Jurkat, Clone E6-1 (cell line): ENCODE data around the gene MAPK9. TPM values are rescaled to one million over a fixed set of nuclear protein-coding genes. Genes with fewer than 3 reads are reported as not detected.

Experiments
- DNase-seq: peaks from one replicate; pipeline ENCODE4 v3.0.0-alpha.2; 2011; ENCODE audit warnings: low read depth, low spot score
- H3K4me3 ChIP-seq: 2 replicates; pipeline ENCODE4 v1.5.1; 2011; ENCODE audit warnings: mild to moderate bottlenecking, low read length, control low read depth, moderate library complexity
- polyA plus RNA-seq: library from polyadenylated mRNA; unstranded; fragments of >200 nt; gene quantifications from one replicate; pipeline ENCODE4 v1.2.1, GENCODE V29; 2012; ENCODE audit warnings: missing spikeins; ENCODE audit not compliant: insufficient read length, insufficient read depth

MAPK9 gene
- polyA plus RNA-seq = 46.4 TPM

GRCh38 chr5:180291943-180292831 lies at the start of gene MAPK9:
Gene MAPK9 (minus strand): TSS chr5:180292083. CDS start chr5:180280561, 11,522 bp downstream.
- peak; percentile 61 for DNase-seq
- H3K4me3 ChIP-seq = peak within 1 kb of the TSS; percentile 71

DNA sequence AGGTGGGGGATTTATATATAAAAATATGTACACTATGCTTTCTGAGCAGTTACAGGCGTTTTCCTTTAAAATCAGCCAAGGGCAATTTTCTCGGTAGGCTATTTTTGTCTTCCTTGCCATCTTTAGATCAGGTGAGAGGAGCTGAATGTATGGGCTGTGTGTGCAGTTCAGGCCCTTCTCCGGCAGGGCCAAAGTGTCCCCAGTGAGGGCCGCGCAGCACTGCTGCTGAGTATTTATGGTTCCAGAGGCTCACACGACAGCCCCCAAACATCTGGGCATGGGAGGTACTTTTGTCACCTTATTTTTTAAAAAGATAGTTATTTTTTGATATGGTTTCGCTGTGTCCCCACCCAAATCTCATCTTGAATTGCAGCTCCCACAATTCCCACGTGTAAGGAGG lies 49.7 kb upstream of the MAPK9 start:
- H3K4me3 ChIP-seq = no peak overlapping the region

DNA sequence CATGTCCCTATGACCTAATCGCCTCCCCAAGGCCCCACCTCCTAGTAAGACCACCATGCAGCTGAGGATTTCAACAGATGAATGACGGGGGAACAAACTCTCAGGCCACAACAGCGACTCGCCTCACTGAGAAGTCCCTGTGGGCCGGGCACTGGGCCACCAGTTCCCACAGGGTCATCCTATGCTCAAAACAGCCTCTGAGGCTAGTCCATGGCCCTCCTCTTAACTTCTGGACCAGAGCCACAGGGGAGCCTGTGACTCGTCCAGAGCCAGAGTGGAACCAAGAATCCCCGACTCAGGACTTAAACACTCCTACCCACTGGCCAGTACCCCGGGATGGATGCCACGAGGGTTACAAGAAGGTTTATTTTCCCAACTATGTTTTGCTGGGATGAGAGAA lies 49.0 kb upstream of the MAPK9 start:
- H3K4me3 ChIP-seq = no peak overlapping the region
- DNase-seq = no peak

More for the DNA sequence above, 49.7 kb upstream of the MAPK9 start:
- DNase-seq = no peak

- H3K4me3 ChIP-seq = no peak overlapping the region
- no peak for DNase-seq
These were observed 47.8 kb upstream of the MAPK9 start for GRCh38 chr5:180339583-180340183.

DNA sequence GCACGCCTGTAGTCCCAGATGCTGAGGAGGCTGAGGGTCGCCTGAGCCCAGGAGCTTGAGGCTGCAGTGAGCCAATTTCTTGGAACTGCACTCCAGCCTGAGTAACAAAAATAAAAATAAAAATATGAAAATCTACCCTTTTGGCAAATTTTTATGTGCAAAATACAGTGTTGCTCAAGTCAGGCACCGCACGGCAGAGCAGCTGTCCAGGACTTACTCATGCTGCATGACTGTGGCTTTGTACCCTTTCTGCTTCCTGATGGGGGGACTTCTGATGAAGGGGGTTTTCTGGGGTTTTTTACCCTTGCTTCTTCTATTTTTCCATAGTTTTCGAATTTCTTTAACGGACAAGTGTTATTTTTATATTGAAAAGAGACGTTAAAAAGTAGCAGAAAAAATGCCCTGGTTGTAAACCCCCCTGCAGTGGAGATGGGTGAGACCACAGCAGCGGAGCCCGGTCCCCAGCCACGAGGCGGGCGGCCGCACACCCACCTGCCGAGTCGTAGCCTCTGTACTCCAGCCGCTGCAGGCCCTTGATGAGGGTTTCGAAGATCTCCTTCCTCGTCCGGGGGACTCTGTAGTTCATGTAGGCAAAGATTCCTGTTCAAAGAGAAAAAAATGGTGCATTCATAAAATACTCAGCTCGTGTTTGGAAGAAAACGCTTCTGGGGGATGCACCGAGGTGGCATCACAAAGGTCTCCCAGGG lies 46.3 kb upstream of the MAPK9 start:
- no peak for DNase-seq
- no peak overlapping the region for H3K4me3 ChIP-seq

- H3K4me3 ChIP-seq = no peak overlapping the region
These were observed 44.5 kb upstream of the MAPK9 start for GRCh38 chr5:180336234-180337020.

DNA sequence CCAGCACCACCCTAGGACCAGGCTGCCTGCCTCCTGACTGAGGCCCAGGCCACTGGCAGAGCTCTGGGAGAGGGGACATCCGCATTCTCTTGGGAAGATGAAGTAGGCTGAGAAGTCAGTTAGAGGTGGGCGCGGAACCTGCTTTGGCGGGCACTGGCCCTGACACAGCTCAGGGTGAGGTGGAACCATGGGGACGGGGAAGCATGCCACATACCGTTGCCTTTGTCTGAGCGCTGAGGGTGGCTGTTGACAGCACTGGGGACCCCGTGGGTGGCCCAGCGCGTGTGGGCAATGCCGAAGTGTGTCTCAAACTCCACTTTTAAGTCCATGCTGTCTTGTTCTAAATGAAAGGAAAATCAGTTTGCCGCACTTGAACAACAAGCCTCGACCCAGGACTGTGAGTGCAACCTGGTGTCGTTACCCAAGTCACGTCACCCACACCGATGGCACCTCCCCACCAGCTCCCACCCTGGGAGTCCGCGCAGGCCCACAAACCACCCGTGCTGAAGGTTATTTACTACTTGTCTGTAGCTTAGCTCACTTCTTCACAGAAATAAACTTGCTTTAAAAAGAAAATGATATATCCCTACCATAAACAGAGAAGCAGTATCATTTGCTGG lies 43.8 kb upstream of the MAPK9 start:
- no peak overlapping the region for H3K4me3 ChIP-seq
- DNase-seq = no peak

More at GRCh38 chr5:180336234-180337020, 44.5 kb upstream of the MAPK9 start:
- DNase-seq = no peak

DNA sequence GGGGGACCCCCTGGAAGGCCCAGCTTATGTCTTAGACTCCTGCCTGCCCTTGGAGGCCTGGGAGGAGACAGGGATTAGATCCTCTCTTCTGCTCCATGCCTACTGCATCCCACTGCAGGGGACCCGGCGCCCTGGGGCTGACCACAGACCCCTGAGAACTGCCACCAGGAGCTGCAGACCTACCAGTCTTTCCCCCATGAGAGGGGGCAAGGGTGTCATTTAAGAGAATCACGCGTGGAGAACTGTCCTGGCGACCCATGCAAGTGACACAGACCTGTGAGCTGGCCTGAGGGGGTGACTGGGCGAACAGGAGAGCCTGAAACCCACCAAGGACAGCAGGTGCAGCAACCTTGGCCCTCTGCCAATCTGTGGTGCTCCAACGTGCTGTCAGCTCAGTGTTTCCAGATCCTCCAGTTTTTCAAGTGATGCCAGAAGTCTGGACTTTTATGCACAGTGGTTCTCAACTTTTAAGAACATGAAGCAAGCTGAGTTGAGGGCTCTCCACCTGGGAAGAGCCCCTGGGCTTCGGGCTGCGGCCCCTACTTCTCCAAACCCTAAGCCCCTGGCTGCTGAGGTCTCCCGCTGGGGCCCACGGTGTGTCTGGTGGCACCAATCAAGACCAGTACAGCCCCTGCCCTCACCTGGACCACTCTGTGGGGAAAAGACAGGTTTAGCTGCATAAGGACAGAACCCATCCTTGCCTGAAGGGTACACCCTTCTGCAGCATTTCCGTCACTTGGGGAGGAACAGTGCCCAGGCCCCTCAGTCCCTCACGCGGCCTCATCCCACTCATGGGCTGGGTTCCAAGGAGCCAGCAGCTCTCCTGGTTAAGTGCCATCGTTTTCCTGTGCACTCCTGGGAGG lies 43.1 kb upstream of the MAPK9 start:
- DNase-seq = no peak
- no peak overlapping the region for H3K4me3 ChIP-seq

DNA sequence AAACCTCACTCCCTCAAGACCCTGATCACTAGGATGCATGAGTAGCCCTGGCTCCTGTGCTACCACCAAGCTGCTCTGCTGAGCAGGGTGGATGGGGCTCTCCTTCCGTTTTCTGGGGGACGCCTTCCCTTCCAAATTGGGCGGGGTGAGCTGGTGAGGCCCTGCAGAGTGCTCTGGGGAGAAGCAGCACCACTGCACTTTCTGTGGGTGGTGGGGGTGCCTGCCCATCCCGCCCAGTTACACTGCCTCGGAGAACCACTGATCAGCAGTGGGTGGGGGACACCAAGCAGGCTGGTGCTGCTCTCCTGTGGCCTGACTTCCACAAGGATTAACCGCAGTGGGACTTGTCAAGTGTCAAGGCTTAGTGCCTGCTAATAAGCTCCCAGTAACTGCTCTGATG lies 42.3 kb upstream of the MAPK9 start:
- no peak overlapping the region for H3K4me3 ChIP-seq
- no peak for DNase-seq

DNA sequence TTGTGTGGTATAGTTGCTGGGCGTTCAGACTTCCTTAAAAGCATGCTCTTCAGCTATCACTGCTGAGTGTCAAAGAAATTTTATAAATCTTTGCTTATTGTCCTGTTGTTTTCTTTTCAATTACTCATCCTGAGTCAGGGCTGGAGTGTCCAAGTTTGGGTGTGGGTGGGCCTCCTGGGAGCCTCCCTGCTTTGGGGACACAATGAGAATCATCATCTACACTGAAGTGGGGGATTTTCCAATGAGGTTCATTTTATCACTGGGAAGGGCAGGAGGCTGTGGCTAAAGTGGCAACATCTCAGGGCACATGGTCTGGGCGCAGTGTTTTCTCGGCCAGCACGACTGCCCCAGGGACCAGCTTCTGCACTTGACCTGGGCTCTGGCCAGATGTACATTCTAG lies 41.8 kb upstream of the MAPK9 start:
- no peak overlapping the region for H3K4me3 ChIP-seq
- DNase-seq = no peak

DNA sequence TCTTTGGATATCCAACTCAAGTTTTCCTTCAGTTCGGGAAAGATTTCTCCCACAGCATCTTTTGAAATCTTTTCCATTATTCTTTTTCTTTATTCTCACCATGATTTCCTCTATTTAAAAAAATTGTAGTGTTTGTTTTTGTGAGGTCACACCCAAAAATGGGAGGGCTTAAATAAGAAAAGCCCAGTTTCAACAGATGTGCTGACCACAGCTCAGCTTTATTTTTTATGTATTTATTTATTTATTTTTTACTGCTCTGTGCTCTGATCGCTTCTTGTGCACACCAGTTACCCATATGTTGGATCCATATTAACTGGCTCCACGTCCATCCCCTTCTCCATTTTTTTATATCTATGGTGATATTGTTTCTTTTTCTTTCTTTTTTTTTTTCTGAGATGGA lies 41.0 kb upstream of the MAPK9 start:
- no peak for DNase-seq
- no peak overlapping the region for H3K4me3 ChIP-seq

DNA sequence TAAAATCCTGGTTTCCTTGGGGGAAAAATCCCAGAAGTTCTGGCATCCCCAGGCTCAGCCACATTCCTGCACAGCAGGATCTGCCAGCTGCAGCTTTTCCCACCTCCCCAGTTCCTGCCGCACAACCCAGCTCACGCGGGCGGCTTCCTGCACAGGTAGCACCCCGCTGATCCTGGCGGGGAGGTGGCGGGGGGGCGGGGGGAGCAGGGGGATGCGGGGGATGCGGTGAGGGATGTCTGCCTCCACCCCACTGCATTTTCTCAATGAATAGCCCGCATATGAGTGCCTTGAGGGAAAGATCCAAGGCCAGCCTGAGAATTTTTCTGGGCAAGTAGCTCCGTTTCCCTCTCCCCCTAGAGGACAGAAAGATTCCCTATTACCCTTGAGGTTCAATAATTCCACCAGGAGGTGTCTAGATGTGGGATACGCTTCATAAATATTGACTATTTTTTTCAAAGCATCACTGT lies 40.2 kb upstream of the MAPK9 start:
- no peak overlapping the region for H3K4me3 ChIP-seq
- no peak for DNase-seq

- H3K4me3 ChIP-seq = no peak overlapping the region
- DNase-seq = no peak
These were observed 39.7 kb upstream of the MAPK9 start for GRCh38 chr5:180331647-180331950.

- no peak overlapping the region for H3K4me3 ChIP-seq
- DNase-seq = no peak
These were observed 39.1 kb upstream of the MAPK9 start for GRCh38 chr5:180330810-180331646.

- no peak overlapping the region for H3K4me3 ChIP-seq
- DNase-seq = peak; percentile 45
These were observed 38.4 kb upstream of the MAPK9 start for GRCh38 chr5:180330270-180330648.

DNA sequence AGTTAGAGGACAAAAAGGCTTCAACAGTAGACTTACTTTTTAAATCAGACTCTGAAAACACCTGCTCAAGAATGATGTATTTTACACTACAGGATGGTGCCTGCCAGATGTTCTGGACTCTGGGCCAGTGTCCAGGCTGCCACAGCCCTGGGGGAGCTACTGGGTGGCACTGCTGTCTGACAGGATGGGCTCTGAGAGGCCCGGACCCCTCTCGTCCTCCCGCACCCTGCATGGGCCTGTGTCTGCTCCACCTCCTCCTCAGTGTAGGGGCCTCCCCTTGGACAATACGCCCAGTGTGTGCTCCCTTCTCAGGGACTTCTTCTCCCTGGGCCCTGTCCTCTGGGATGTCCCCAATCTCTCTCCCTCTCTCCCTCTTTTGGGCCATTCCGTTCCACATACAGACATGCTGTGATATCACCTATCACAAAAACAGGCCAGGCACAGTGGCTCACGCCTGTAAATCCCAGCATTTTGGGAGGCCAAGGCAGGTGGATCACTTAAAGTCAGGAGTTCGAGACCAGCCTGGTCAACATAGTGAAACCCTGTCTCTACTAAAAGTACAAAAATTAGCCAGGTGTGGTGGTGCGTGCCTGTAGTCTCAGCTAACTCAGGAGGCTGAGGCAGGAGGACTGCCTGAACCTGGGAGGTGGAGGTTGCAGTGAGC lies 37.9 kb upstream of the MAPK9 start:
- no peak for DNase-seq
- H3K4me3 ChIP-seq = no peak overlapping the region

DNA sequence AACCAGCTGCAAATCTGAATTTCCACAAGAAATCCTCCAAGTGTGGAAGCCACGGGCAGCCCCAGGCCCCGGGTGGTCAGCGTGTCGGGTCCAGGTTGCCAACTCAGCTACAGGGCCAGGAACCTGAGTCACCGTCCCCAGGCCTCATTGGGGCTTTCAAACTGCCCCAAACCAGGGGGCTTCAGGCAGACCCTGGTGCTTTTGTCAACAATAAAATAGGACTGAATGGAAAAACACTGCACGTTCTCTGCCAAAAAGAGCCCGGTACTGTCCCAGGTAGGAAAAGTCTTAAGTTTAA lies 37.2 kb upstream of the MAPK9 start:
- DNase-seq = no peak
- no peak overlapping the region for H3K4me3 ChIP-seq
